ENCODE measurements around the gene FOXB2.

- TF ChIP-seq CTCF (IDR thresholded peaks at IDR 0.05) (no peak), POLR2A (IDR thresholded peaks at IDR 0.05) (no peak)
These were observed 2.0 kb upstream of the FOXB2 start for GRCh38 chr9:77017505-77017894.

Measured in ovary (tissue), 3 donors.